Heart right ventricle (tissue), 16 donors: ENCODE measurements around the gene F2. TPM values are rescaled to one million over a fixed set of nuclear protein-coding genes. Genes with fewer than 3 reads are reported as not detected.

ENCODE experiments used
- ATAC-seq, 8 donors: fragments of 200-7000 bp; cut with Tn5 transposase; one replicate each; pipeline ENCODE4 v1.9.1; 2020; ENCODE audit warnings: mild to moderate bottlenecking in 8 of 8, moderate library complexity in 8 of 8, moderate number of reproducible peaks in 1 of 8
- DNase-seq, 2 donors: peaks; one replicate each; pipeline ENCODE4 v3.0.0-alpha.2; 2020
- H3K27ac ChIP-seq, 10 donors: fragments of 200-600 bp; sonication (generic) in 2 of 10; one replicate each; pipeline versions ENCODE4 v1.5.0 to v1.8.0; 2020 to 2022; ENCODE audit warnings: mild to moderate bottlenecking in 3 of 10
- H3K27me3 ChIP-seq, 7 donors: fragments of 200-600 bp; one replicate each; pipeline ENCODE4 v1.8.0; 2021 to 2022; ENCODE audit warnings: mild to moderate bottlenecking in 2 of 7
- H3K36me3 ChIP-seq, 9 donors: fragments of 200-600 bp; sonication (generic) in 1 of 9; one replicate each; pipeline versions ENCODE4 v1.5.0 to v1.8.0; 2020 to 2022; ENCODE audit warnings: mild to moderate bottlenecking in 2 of 9
- H3K4me1 ChIP-seq, 9 donors: fragments of 200-600 bp; sonication (generic) in 1 of 9; one replicate each; pipeline versions ENCODE4 v1.5.0 to v1.8.0; 2020 to 2022; ENCODE audit warnings: mild to moderate bottlenecking in 4 of 9
- H3K4me3 ChIP-seq, 10 donors: fragments of 200-600 bp; sonication (generic) in 2 of 10; one replicate each; pipeline versions ENCODE4 v1.5.0 to v1.8.0; 2020 to 2022; ENCODE audit warnings: mild to moderate bottlenecking in 7 of 10, moderate library complexity in 2 of 10
- H3K9me3 ChIP-seq, 11 donors: fragments of 200-600 bp in 10 of 11; sonication (generic) in 2 of 11; one replicate each; pipeline versions ENCODE4 v1.5.0 to v1.8.0; 2013 to 2022; ENCODE audit warnings: mild to moderate bottlenecking in 2 of 11, control low read depth in 1 of 11, moderate library complexity in 1 of 11
- WGBS, 2 donors: extraction: QIAGEN DNeasy Blood & Tissue Kit; methylation state at CpG; one replicate each; pipeline ENCODE4 v1.1.7; 2013; ENCODE audit warnings: inconsistent platforms in 1 of 2; 5-methylcytosine and 5-hydroxymethylcytosine counted together
- intact Hi-C, 10 donors: fragments of 100-400 bp; cut with DNase I; formaldehyde crosslinking; loops; one replicate each; pipeline versions ENCODE4 v1.11.1 to v1.14.2; 2022
- polyA plus RNA-seq, 2 donors: library from polyadenylated mRNA; stranded (reverse); fragments of 200-250 nt; gene quantifications; one replicate each; pipeline ENCODE4 v1.2.3, GENCODE V29; 2013
- total RNA-seq, 10 donors: library from RNA; stranded (reverse); fragmentation: NEBNext Ultra II Directional in 3 of 10; extraction: Animal tissue kit (Norgen Biotek cat#: 25700) in 3 of 10; gene quantifications; one replicate each; pipeline versions ENCODE4 v1.2.1 to v1.2.4, GENCODE V29; 2021 to 2023
- TF ChIP-seq, protein P1 (sequence below), 9 donors: fragments of 200-600 bp; sonication (generic) in 2 of 9; IDR thresholded peaks; one replicate each; pipeline versions ENCODE4 v1.5.0 to v1.8.0; 2021 to 2022; ENCODE audit warnings: antibody characterized with exemption in 9 of 9, mild to moderate bottlenecking in 5 of 9, moderate library complexity in 1 of 9
- donor health status: Arrhythmogenic right ventricular cardiomyopathy.
- donor health status: ischemic (EF 13 %, LVEDD 7.1; RV severe dilation, severe dysfunction).
- donor health status: healthy with polysubstance abuse.
- donor health status: DM: no; HTN: yes; CAD: no.
- donor health status: DM: no; HTN: no; CAD: no.
- donor health status: ischemic (EF 25% LVEDD 6.9; RV normal size, moderate dysfunction).
- donor health status: ischemic (EF 25% LVEDD 5.7; RV mildly dilated, moderate dysfunction).
- donor health status: healthy.
- donor health status: DM: yes; HTN: yes; CAD: no.
- donor health status: Ischemic cardiomyopathy.
- donor health status: ischemic (EF 35%, LVEDD 5.7; RV mildly dilated, moderate dysfunction).
- donor health status: nonischemic (EF 11% LVEDD 7.7; RV severe dilation, severe dysfunction).
- donor health status: DM: yes; HTN: yes; CAD: no.
- donor health status: PGD.
- donor health status: ischemic (EF 29% LVEDD 5.4; RV normal size, mild dysfunction).
- donor health status: nonischemic (EF 23%, LVEDD 6.1; RV moderate dilation, normal function).

Gene F2
- total and polyA plus RNA-seq, 12 donors: 0.04 to 0.31 (median 0.19) TPM; not detected in 8

DNA sequence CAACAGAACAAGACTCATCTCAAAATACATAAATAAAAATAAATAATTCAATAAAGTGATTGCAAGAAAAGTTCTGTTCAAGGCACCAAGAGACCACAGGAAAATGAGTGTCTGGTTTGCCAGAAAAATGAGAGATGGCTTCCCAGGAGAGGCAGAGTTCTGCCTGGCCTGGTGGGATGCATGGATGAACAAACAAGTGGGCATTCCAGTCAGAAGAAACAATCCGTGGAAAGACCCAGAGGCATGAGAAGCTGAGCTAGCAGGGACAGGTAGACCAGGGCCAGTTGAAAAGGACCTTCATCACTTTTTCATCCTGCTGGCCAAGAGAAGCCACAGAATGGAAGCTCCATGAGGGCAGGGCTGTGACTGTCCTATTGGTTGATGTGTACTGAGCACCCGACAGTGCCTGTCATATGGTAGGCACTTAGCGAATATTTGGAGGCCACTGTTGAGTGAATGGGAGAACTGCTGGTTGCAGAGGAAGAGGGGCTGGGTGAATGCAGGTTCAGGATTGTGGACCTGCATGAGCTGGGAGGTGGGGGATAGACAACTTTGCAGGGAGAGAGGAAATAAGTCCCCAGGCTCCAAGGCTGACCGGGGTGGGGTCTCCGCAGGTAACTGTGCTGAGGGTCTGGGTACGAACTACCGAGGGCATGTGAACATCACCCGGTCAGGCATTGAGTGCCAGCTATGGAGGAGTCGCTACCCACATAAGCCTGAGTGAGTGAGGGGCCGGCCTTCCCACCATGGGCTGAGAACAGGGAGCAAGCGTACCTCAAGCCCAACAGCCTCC is 3.7 kb downstream of the F2 start:
- intact Hi-C loops: no loop called here
- Histone ChIP-seq H3K4me1 (peaks cover 0 to 5% (median 0%) of the 10 kb centered on the region in 9 donors), H3K27me3 (no peaks in the 10 kb centered on the region), H3K27ac (no peak overlapping the region), H3K4me3 (no peak overlapping the region), H3K9me3 (no peaks in the 10 kb centered on the region), H3K36me3 (no peaks in the 10 kb centered on the region)
- no peak for ATAC-seq
- 93 to 98% methylated on average over 11 of the region's 11 CpGs for WGBS, 2 donors
- DNase-seq: no peak
- TF ChIP-seq, protein P1, sequence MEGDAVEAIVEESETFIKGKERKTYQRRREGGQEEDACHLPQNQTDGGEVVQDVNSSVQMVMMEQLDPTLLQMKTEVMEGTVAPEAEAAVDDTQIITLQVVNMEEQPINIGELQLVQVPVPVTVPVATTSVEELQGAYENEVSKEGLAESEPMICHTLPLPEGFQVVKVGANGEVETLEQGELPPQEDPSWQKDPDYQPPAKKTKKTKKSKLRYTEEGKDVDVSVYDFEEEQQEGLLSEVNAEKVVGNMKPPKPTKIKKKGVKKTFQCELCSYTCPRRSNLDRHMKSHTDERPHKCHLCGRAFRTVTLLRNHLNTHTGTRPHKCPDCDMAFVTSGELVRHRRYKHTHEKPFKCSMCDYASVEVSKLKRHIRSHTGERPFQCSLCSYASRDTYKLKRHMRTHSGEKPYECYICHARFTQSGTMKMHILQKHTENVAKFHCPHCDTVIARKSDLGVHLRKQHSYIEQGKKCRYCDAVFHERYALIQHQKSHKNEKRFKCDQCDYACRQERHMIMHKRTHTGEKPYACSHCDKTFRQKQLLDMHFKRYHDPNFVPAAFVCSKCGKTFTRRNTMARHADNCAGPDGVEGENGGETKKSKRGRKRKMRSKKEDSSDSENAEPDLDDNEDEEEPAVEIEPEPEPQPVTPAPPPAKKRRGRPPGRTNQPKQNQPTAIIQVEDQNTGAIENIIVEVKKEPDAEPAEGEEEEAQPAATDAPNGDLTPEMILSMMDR (IDR thresholded peaks at IDR 0.05): no peak

- Histone ChIP-seq H3K27me3 (no peaks in the 10 kb centered on the region), H3K4me1 (peaks cover 0 to under 1% (median 0%) of the 10 kb centered on the region in 9 donors), H3K36me3 (no peaks in the 10 kb centered on the region), H3K9me3 (no peaks in the 10 kb centered on the region), H3K27ac (no peak overlapping the region), H3K4me3 (no peak overlapping the region)
- ATAC-seq (no peak), DNase-seq (no peak)
- TF ChIP-seq, protein P1 (IDR thresholded peaks at IDR 0.05): no peak
- intact Hi-C loops: no loop called here
- WGBS, 2 donors: 82 to 93% methylated on average over 8 of the region's 8 CpGs
These were observed 4.3 kb downstream of the F2 start for GRCh38 chr11:46723359-46723680.

DNA sequence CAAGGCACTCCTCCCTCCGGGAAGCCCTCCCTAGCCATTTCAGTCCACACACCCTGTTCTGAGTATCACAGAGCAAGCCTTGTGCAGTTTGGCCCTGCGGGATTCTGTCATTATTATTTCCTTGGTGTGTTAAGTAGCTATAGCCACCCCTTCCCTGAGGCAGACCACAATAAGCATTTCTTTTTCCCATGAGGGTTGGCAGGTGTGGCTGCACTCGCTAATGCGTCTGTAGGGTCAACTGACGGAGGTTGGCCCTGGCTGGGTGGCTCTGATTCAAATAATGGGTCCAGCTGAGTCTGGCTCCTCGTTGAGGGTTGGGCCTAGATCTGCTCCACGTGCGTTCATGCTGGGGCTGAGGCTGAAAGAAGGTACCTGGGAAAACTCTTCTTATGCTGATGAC is 5.1 kb downstream of the F2 start:
- TF ChIP-seq, protein P1 (IDR thresholded peaks at IDR 0.05): no peak
- Histone ChIP-seq H3K9me3 (no peaks in the 10 kb centered on the region), H3K4me3 (no peak overlapping the region), H3K36me3 (no peaks in the 10 kb centered on the region), H3K4me1 (no peaks in the 10 kb centered on the region), H3K27me3 (no peaks in the 10 kb centered on the region), H3K27ac (no peak overlapping the region)
- intact Hi-C loops: no loop called here
- 59 to 62% methylated on average over 8 of the region's 8 CpGs for WGBS, 2 donors
- no peak for DNase-seq
- no peak for ATAC-seq

DNA sequence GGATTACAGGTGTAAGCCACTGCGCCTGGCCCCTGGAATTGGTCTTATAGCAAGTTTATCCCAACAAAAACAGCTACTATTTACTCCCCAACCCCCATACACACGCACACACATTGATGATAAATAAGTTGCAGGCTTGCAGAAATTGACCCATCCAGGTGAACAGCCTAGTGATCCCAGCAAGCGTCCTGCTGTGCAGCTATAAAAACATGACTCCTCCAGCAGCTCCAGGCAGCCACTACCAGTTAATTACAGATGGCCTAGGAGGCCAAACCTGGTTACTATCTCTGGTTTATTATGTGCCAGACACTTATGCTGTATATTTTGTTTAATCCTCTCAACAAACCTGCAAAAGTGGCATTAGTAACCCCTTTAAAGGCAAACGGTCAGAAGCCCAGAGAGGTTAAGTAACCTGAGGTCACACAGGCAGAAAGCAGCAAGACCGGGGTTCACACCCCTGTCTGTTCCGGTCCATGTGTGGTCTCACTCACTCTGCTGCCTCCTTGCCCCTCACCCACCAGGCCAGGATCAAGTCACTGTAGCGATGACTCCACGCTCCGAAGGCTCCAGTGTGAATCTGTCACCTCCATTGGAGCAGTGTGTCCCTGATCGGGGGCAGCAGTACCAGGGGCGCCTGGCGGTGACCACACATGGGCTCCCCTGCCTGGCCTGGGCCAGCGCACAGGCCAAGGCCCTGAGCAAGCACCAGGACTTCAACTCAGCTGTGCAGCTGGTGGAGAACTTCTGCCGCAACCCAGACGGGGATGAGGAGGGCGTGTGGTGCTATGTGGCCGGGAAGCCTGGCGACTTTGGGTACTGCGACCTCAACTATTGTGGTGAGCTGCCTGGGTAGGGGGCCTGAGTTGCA is 6.6 kb downstream of the F2 start:
- TF ChIP-seq, protein P1 (IDR thresholded peaks at IDR 0.05): no peak
- no peak for ATAC-seq
- WGBS, 2 donors: 92 to 94% methylated on average over 19 of the region's 19 CpGs
- Histone ChIP-seq H3K27ac (no peak overlapping the region), H3K36me3 (no peaks in the 10 kb centered on the region), H3K4me3 (no peak overlapping the region), H3K9me3 (no peaks in the 10 kb centered on the region), H3K27me3 (no peaks in the 10 kb centered on the region), H3K4me1 (no peaks in the 10 kb centered on the region)
- intact Hi-C loops: no loop called here
- DNase-seq: no peak
